PFSK-1 (cell line): ENCODE measurements around the gene CNIH3.

Experiments
- POLR2AphosphoS5 ChIP-seq: IDR thresholded peaks from 2 replicates; pipeline ENCODE4 v1.6.1; 2012; ENCODE audit warnings: low read depth, mild to moderate bottlenecking, control low read depth, low read length, moderate library complexity
- SIN3A ChIP-seq: IDR thresholded peaks from 2 replicates; pipeline ENCODE4 v1.6.1; 2012; ENCODE audit warnings: mild to moderate bottlenecking, low read length, moderate library complexity, borderline replicate concordance; ENCODE audit not compliant: insufficient read depth

DNA sequence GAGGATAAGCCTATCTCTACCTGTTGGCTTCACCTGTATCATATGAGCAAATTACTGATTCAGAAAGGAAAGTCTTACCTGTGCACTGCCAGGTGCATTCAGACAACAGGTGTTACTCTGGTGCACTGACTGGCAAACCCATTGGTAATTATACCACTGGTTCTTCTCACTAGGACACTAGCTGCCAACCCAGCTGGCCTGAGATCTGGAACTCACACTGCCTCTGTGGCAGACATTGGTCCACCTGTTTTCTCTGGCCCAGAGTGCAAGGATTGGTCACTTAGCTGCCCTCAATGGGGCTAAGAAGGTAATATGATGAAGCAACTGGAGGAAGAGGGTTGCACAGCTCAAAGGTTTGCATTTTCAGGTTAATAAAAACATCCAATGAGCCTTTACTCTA lies 173.2 kb downstream of the CNIH3 start:
- no peak for TF ChIP-seq POLR2AphosphoS5
- no peak for TF ChIP-seq SIN3A
